H9 (cell line): ENCODE results near the gene SPTY2D1. TPM values are rescaled to one million over a fixed set of nuclear protein-coding genes. Genes with fewer than 3 reads are reported as not detected.
A peak's percentile ranks its signal among the peaks of the same experiment; 100 is the strongest.

ENCODE experiments used
- DNase-seq: peaks from one replicate; pipeline ENCODE4 v3.0.0-alpha.2; 2017
- H2AFZ ChIP-seq: one replicate; pipeline ENCODE4 v1.6.1; 2013; ENCODE audit warnings: mild to moderate bottlenecking, low read length, control low read depth, moderate library complexity
- H2AK5ac ChIP-seq: 2 replicates; pipeline ENCODE4 v1.6.1; 2013; ENCODE audit warnings: low read length, control low read depth, mixed read lengths; ENCODE audit not compliant: insufficient read length
- H2BK120ac ChIP-seq: one replicate; pipeline ENCODE4 v1.6.1; 2013; ENCODE audit warnings: low read depth, mild to moderate bottlenecking, low read length, control low read depth, inconsistent platforms; ENCODE audit not compliant: poor library complexity, severe bottlenecking
- H2BK12ac ChIP-seq: 2 replicates; pipeline ENCODE4 v1.6.1; 2013; ENCODE audit warnings: low read length, control low read depth, mixed read lengths, low read depth; ENCODE audit not compliant: insufficient read length
- H2BK15ac ChIP-seq: 2 replicates; pipeline ENCODE4 v1.6.1; 2013; ENCODE audit warnings: low read depth, low read length, control low read depth
- H2BK20ac ChIP-seq: one replicate; pipeline ENCODE4 v1.6.1; 2013; ENCODE audit warnings: low read depth, mild to moderate bottlenecking, low read length, control low read depth, inconsistent platforms; ENCODE audit not compliant: poor library complexity, severe bottlenecking
- H2BK5ac ChIP-seq: 2 replicates; pipeline ENCODE4 v1.6.1; 2013; ENCODE audit warnings: low read length, control low read depth, mixed read lengths; ENCODE audit not compliant: insufficient read length
- H3K14ac ChIP-seq: 2 replicates; pipeline ENCODE4 v1.6.1; 2013; ENCODE audit warnings: low read length, control low read depth; ENCODE audit not compliant: insufficient read depth
- H3K18ac ChIP-seq: 2 replicates; pipeline ENCODE4 v1.6.1; 2013; ENCODE audit warnings: low read depth, mild to moderate bottlenecking, mixed read lengths, low read length, control low read depth; ENCODE audit not compliant: insufficient read length
- H3K23ac ChIP-seq: 2 replicates; pipeline ENCODE4 v1.6.1; 2013; ENCODE audit warnings: low read length, control low read depth, mixed read lengths, low read depth; ENCODE audit not compliant: insufficient read length
- H3K23me2 ChIP-seq: 2 replicates; pipeline ENCODE4 v1.6.1; 2013; ENCODE audit warnings: low read depth, mild to moderate bottlenecking, mixed read lengths, low read length, control low read depth; ENCODE audit not compliant: insufficient read length, poor library complexity, severe bottlenecking
- H3K27ac ChIP-seq: 2 replicates; pipeline ENCODE4 v1.5.1; 2013; ENCODE audit warnings: low read length, control low read depth, mixed read lengths, low read depth; ENCODE audit not compliant: insufficient read length
- H3K27me3 ChIP-seq: 2 replicates; pipeline ENCODE4 v1.6.1; 2013; ENCODE audit warnings: low read length, control low read depth, inconsistent platforms; ENCODE audit not compliant: insufficient read depth
- H3K4ac ChIP-seq: 2 replicates; pipeline ENCODE4 v1.6.1; 2013; ENCODE audit warnings: low read depth, mild to moderate bottlenecking, control low read depth, inconsistent platforms, low read length, moderate library complexity
- H3K4me1 ChIP-seq: 2 replicates; pipeline ENCODE4 v1.6.1; 2013; ENCODE audit warnings: low read length, control low read depth, inconsistent platforms; ENCODE audit not compliant: insufficient read depth
- H3K4me2 ChIP-seq: 2 replicates; pipeline ENCODE4 v1.6.1; 2013; ENCODE audit warnings: low read length, control low read depth, mixed read lengths; ENCODE audit not compliant: insufficient read length, insufficient read depth
- H3K56ac ChIP-seq: 2 replicates; pipeline ENCODE4 v1.6.1; 2013; ENCODE audit warnings: low read depth, mild to moderate bottlenecking, mixed read lengths, low read length, control low read depth; ENCODE audit not compliant: insufficient read length
- H3K79me1 ChIP-seq: 2 replicates; pipeline ENCODE4 v1.6.1; 2013; ENCODE audit warnings: low read depth, mild to moderate bottlenecking, moderate library complexity, low read length, control low read depth, inconsistent platforms; ENCODE audit not compliant: insufficient read depth, poor library complexity, severe bottlenecking
- H3K79me2 ChIP-seq: 2 replicates; pipeline ENCODE4 v1.6.1; 2013; ENCODE audit warnings: low read length, control low read depth, inconsistent platforms; ENCODE audit not compliant: insufficient read depth
- H3K9ac ChIP-seq: 2 replicates; pipeline ENCODE4 v1.6.1; 2013; ENCODE audit warnings: low read length, control low read depth, mixed read lengths; ENCODE audit not compliant: insufficient read length; ENCODE audit errors: extremely low read depth
- H3K9me3 ChIP-seq: one replicate; pipeline ENCODE4 v1.6.1; 2013; ENCODE audit warnings: low read depth, low read length, inconsistent platforms; ENCODE audit not compliant: control insufficient read depth
- H3T11ph ChIP-seq: one replicate; pipeline ENCODE4 v1.6.1; 2013; ENCODE audit warnings: mild to moderate bottlenecking, low read length, control low read depth, inconsistent platforms
- H4K20me1 ChIP-seq: one replicate; pipeline ENCODE4 v1.6.1; 2013; ENCODE audit not compliant: control insufficient read depth, insufficient read length, insufficient read depth
- H4K5ac ChIP-seq: 2 replicates; pipeline ENCODE4 v1.6.1; 2013; ENCODE audit warnings: low read depth, mild to moderate bottlenecking, mixed read lengths, low read length, control low read depth; ENCODE audit not compliant: insufficient read length
- H4K8ac ChIP-seq: replicated peaks from 2 replicates; pipeline ENCODE4 v1.6.1; 2013; ENCODE audit warnings: low read length, control low read depth, mixed read lengths, low read depth; ENCODE audit not compliant: insufficient read length
- H4K91ac ChIP-seq: 2 replicates; pipeline ENCODE4 v1.6.1; 2013; ENCODE audit warnings: low read depth, mild to moderate bottlenecking, moderate library complexity, mixed read lengths, low read length, control low read depth; ENCODE audit not compliant: insufficient read length
- H3K27ac Mint-ChIP-seq, 3 experiments: 2 replicates in 2 of 3; 3 replicates in 1 of 3; pipeline ENCODE4 v1.8.0; 2020 to 2021; ENCODE audit warnings: mixed read lengths in 3 of 3, mild to moderate bottlenecking in 1 of 3, moderate library complexity in 1 of 3
- H3K27me3 Mint-ChIP-seq: 2 replicates; pipeline ENCODE4 v1.8.0; 2021; ENCODE audit warnings: low read depth, mild to moderate bottlenecking, moderate library complexity, mixed read lengths
- H3K36me3 Mint-ChIP-seq, 3 experiments: 2 replicates in 2 of 3; 3 replicates in 1 of 3; pipeline ENCODE4 v1.8.0; 2020 to 2021; ENCODE audit warnings: low read depth in 3 of 3, mixed read lengths in 3 of 3; ENCODE audit not compliant: insufficient read depth in 1 of 3
- H3K4me1 Mint-ChIP-seq, 2 experiments: 2 replicates each; pipeline ENCODE4 v1.8.0; 2020; ENCODE audit warnings: mixed read lengths in 2 of 2
- H3K4me3 Mint-ChIP-seq, 2 experiments: 2 replicates in 1 of 2; 3 replicates in 1 of 2; pipeline ENCODE4 v1.8.0; 2020 to 2021; ENCODE audit warnings: mild to moderate bottlenecking in 2 of 2, mixed read lengths in 2 of 2, moderate library complexity in 1 of 2
- H3K9me3 Mint-ChIP-seq, 2 experiments: 2 replicates in 1 of 2; 3 replicates in 1 of 2; pipeline ENCODE4 v1.8.0; 2020; ENCODE audit warnings: mild to moderate bottlenecking in 2 of 2, mixed read lengths in 2 of 2, moderate library complexity in 1 of 2
- WGBS: extraction: QIAGEN DNeasy Blood & Tissue Kit; methylation state at CpG from one replicate; pipeline ENCODE4 v1.1.7; 2013; ENCODE audit warnings: missing lambda C conversion rate, low lambda C conversion rate, mixed read lengths; ENCODE audit not compliant: insufficient read length; ENCODE audit errors: extremely low coverage; 5-methylcytosine and 5-hydroxymethylcytosine counted together
- total RNA-seq: library from RNA; stranded (reverse); gene quantifications from 2 replicates; pipeline ENCODE4 v1.2.1, GENCODE V29; 2021
- TF ChIP-seq, protein P1 (sequence below): fragments of 200-600 bp; sonication (generic); conservative IDR thresholded peaks from 3 replicates; pipeline ENCODE4 v1.8.0; 2021; ENCODE audit warnings: antibody characterized with exemption, mild to moderate bottlenecking

Gene SPTY2D1
- total RNA-seq, 1 experiment from 2014 or later, result 15.9 TPM

DNA sequence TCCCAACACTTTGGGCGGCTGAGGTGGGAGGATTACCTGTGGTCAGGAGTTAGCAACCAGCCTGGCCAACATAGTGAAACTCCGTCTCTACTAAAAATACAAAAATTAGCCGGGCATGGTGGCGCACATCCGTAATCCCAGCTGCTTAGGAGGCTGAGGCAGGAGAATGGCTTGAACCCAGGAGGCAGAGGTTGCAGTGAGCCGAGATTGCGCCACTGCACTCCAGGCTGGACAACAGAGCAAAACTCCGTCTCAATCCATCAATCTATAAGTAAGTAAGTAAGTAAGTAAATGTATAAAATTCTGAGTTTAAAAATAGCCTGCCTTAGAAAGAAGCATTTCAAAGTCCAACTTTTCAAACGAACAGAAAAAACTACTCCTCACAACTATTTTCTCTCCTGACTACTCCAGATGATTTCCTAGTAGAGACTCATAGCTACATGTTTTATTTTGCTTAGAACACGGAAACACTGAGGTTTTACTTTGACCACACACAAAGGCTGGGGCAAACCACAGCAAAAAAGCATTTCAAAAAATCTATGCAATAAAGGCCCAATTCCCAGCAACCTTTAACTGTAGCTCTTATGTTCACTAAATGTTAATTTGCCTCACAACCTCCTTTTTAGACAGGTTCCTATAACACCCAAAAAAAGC lies 16.3 kb downstream of the SPTY2D1 start:
- Mint-ChIP-seq H3K27ac (peak overlapping the region in 1 of 3 experiments; percentile 79; a peak in 2 of 7 replicates), H3K9me3 (no peaks in the 10 kb centered on the region), H3K4me1 (no peaks in the 10 kb centered on the region), H3K27me3 (no peaks in the 10 kb centered on the region), H3K36me3 (peaks cover 6 to 19% (median 18%) of the 10 kb centered on the region in 3 experiments; a peak in 6 of 7 replicates), H3K4me3 (no peak overlapping the region)
- H4K91ac ChIP-seq, result no peak overlapping the region
- no peak overlapping the region for H3K4ac ChIP-seq
- TF ChIP-seq, protein P1, sequence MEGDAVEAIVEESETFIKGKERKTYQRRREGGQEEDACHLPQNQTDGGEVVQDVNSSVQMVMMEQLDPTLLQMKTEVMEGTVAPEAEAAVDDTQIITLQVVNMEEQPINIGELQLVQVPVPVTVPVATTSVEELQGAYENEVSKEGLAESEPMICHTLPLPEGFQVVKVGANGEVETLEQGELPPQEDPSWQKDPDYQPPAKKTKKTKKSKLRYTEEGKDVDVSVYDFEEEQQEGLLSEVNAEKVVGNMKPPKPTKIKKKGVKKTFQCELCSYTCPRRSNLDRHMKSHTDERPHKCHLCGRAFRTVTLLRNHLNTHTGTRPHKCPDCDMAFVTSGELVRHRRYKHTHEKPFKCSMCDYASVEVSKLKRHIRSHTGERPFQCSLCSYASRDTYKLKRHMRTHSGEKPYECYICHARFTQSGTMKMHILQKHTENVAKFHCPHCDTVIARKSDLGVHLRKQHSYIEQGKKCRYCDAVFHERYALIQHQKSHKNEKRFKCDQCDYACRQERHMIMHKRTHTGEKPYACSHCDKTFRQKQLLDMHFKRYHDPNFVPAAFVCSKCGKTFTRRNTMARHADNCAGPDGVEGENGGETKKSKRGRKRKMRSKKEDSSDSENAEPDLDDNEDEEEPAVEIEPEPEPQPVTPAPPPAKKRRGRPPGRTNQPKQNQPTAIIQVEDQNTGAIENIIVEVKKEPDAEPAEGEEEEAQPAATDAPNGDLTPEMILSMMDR, result no peak
- H3K4me2 ChIP-seq, result no peak overlapping the region
- H2AK5ac ChIP-seq, result no peak overlapping the region
- no peaks in the 10 kb centered on the region for H3K79me1 ChIP-seq
- no peak overlapping the region for H2BK15ac ChIP-seq
- H3K27me3 ChIP-seq, result no peaks in the 10 kb centered on the region
- no peak overlapping the region for H3T11ph ChIP-seq
- H3K9me3 ChIP-seq, result no peaks in the 10 kb centered on the region
- H3K18ac ChIP-seq, result no peak overlapping the region
- H3K56ac ChIP-seq, result no peak overlapping the region
- H2BK20ac ChIP-seq, result no peak overlapping the region
- WGBS, result no CpG with 5 or more reads among the region's 10 CpGs
- H3K27ac ChIP-seq, result no peak overlapping the region
- no peak overlapping the region for H2BK120ac ChIP-seq
- no peak overlapping the region for H3K23ac ChIP-seq
- H2BK5ac ChIP-seq, result no peak overlapping the region
- H3K79me2 ChIP-seq, result peaks cover 3% of the 10 kb centered on the region; the same call in 1 of the 2 replicates
- no peaks in the 10 kb centered on the region for H3K23me2 ChIP-seq
- no peak overlapping the region for H3K14ac ChIP-seq
- no peak overlapping the region for H2BK12ac ChIP-seq
- H3K4me1 ChIP-seq, result no peaks in the 10 kb centered on the region
- H4K20me1 ChIP-seq, result no peaks in the 10 kb centered on the region
- no peak overlapping the region for H4K8ac ChIP-seq
- no peak overlapping the region for H3K9ac ChIP-seq
- no peak for DNase-seq
- no peak overlapping the region for H2AFZ ChIP-seq
- H4K5ac ChIP-seq, result no peak overlapping the region
